Measurements from ENCODE around the gene GBX1.

GBX1 gene

DNA sequence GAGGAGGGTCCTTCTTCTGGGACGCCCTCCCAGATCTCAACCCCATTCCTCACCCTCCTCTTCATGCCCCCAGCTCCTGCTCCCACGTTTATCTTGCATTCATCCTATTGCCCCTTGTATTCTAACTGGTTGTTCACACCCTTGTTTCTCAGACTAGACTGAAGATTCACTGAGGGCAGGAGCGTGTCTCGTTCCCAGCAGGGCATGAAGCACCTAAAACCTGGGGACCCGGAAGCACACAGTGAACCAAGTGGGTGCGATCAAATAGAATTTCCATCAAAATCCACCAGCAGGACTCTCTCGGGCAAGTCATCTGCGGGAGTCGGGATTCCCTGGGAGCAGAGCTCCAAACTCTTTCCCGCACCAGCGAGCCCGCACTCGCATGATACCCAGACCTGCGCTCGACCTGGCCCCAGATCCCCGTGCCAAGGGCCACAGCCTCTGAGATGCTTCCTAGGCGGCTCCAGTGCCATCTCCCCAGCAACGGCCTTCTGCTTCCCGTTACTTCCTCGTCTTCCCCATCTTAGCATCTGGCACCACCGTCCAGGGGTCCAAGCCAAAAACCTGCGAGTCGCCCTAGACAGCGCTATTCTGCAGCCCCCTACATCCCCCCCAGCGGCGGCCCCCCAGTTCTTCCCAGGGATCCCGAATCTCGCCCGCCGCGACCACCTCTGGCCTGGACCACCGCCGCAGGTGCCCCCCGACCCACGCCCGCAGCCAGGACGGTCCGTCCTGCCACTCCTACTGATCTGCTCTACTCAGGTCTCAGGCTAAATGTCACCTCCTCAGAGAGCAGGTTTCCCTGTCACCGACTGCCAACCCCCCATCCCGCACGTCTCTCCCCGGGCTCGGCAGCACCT, 6.1 kb upstream of the GBX1 start:
- no peak for DNase-seq (ENCODE audit: low spot score)

DNA sequence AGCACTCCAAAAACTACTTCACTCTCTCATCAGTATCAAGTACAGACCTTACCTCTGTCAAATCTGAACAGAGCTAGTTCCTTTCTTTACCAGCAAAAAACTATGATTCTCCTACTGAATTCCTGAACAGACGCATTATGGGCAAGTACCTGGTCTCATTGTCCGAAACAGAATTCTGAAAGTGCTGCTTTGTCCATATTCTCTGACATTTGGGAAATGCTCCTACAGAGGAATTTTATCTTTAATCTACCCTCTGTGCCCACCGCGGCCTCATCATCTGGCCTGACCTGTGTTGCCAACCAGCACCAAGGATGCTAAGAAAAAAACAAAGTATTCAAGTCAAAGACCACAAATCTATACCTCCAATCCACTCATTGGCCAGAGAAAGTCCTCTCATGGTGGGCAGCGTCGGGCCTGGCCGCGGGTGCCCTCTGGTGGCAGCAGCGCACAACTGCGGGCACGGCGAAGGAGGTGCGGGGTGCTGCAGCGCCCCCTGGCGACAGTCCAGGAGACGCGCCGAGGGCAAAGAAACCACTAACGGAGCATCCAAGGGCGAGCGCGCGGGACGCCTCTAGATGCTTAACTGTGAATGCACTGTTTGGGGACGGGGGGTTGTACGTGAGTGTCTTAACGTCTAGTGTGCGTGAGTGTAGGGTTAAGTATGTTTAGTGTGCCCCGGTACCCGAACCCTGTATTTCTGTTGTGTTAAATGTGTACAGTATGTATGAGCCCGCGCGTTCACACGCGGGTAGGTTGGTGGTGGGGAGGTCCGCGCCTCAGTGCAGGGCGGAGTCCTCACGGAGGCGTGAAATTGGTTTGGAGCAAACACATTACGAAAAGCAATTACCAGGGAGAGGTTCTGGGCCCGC, 5.0 kb upstream of the GBX1 start:
- peak; percentile 81 for DNase-seq (ENCODE audit: low spot score)

- no peak for DNase-seq (ENCODE audit: low spot score)
These were observed 1.3 kb upstream of the GBX1 start for GRCh38 chr7:151168787-151169162.

DNA sequence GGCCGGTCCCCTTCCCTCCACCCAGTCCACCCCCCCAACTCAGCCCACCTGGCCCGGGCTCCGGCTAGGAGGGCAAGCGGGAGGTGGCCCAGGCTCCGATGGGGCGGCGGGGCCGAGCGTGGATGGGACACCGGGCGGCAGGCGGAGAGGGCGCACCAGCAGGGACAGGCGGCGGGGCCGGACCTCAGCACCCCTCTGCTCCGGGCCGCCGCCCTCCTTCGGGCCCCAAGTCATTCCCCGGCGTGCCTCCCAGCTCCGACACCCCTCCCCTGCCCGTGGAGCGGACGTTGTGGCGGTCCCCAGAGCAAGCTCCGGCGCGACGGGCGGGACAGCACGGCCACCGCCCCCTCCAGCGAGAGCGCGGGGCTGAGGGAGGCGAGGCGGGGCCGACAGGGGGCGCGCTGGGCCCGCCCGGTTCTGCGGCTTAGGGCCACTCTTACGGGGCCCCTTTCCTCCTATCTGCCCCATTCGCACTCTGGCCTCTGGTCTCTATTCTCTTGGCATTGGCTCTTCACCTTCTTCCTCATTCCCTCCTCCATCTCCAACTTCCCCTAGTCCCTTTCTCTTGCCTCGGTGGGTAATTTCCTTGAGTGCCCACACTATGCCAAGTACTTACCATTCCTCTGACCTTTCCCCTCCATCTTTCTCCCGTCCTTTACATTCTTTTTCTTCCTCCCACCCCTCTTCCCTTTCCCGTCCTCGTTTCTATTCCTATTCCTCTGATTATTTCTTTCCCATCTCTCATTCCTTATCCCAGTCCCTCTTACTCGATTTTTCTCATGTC, 701 bp upstream of the GBX1 start:
- peak; percentile 44 for DNase-seq (ENCODE audit: low spot score)

GRCh38 chr7:151166629-151167196, 781 bp downstream of the GBX1 start:
- DNase-seq (ENCODE audit: low spot score), result no peak

DNA sequence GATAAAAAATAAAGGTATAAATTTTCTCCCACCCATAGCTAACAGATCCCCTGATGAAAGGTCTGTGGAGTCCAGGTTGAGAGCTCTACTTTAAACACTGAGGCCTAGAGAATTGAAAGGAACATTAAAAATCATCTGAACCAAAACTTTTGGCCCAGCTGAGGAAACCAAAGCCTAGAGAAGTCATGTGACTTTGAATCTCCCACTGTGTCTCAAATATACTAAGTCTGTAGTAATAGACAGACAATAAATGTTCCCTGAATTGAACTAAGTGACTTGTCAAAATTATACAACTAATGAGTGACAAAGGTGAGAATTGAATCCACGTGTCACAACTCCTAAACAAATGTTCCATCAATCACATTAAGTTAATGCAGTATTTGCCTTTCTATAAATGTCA, 5.7 kb downstream of the GBX1 start:
- no peak for DNase-seq (ENCODE audit: low spot score)

DNA sequence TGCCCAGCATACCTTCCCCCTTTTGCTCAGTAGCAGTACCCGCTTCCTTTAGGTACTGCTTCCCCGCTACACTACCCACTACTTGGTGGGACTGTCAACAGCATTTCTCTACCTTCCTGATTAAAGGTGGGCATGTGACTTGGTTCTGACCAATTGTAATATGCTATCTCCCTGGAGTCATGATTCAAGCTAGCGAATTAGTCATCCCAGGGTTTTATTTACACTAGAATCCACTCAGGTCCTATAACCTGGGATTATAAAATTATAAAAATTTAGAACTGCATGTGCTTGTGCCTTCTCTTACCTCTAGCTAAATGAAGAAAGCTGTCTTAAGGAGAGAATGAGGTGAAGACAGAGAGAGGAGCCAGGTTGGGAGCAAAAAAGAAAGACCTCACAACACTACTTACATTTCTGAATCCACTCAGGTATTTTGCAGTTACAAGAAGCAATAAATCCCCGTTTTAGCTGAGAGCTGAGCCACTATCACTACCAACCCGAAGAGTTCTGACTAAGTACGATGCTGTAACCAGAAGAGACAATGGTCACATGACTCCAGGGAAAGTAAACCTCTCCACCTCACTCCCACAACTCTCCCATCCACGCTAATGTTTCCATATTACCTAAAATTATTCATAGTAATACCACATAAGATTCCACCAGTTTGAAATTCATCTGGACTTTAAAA, 9.7 kb downstream of the GBX1 start:
- no peak for DNase-seq (ENCODE audit: low spot score)

GRCh38 chr7:151152643-151153513, 14.6 kb downstream of the GBX1 start:
- DNase-seq (ENCODE audit: low spot score), result no peak

DNA sequence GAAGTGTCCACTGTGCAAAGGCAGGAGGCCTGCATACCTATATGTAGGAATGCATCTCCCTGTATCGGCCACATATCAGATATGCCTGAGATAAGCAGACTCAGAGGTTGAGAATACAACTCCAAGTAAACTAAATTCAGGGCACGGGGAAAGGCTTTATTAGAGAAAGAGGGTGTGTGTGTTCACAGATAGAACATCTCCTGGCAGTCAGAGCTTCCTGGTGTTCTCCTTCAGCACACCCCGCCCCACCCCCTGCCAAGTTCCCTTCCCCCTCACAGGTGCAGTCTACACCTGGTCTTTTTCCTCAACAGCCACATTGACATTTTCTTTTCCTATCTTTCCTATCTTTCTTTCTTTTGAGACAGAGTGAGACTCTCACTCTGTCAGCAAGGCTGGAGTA, 17.1 kb downstream of the GBX1 start:
- no peak for DNase-seq (ENCODE audit: low spot score)

- DNase-seq (ENCODE audit: low spot score), result no peak
These were observed 18.9 kb downstream of the GBX1 start for GRCh38 chr7:151148319-151149259.

- no peak for DNase-seq (ENCODE audit: low spot score)
These were observed 20.7 kb downstream of the GBX1 start for GRCh38 chr7:151146761-151147160.

DNA sequence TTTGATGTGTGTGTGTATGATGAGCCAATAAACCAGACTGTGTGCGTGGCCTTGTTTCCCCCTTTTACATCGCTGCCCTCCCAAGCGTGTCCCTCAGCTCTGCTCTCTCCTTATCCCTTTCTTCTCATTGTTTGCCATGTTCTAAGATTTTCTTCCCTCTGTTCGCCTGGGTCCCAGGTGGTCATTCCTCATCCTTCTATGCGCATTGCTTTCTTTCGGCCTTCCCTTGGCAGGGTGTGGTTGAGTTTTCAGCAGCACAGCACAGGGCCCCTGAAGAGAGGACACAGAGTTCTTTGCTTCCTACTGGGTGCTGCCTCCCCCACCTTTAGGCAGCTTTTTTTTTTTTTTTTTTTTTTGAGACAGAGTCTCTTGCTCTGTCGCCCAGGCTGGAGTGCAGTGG, 23.1 kb downstream of the GBX1 start:
- DNase-seq (ENCODE audit: low spot score), result no peak

DNA sequence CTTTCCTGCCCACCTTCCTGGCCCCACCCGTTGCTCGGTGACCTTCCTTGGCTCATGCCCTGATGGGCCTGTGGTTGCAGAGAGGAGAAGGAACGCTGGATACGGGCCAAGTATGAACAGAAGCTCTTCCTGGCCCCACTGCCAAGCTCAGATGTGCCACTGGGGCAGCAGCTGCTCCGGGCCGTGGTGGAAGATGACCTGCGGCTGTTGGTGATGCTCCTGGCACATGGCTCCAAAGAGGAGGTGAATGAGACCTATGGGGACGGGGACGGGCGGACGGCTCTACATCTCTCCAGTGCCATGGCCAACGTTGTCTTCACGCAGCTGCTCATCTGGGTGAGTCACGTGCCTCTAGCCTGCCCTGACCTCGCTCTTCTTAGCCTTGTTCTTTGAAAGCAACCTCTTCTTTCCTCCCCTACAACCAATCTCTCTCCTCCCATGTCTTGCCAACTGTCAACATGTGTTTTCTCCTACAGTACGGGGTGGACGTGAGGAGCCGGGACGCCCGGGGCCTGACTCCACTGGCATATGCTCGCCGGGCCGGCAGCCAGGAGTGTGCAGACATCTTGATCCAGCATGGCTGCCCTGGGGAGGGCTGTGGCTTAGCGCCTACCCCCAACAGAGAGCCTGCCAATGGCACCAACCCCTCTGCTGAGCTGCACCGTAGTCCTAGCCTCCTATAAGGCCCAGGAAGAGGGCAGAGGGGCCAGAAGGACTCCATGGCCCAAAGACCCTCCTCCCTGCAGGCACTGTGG, 24.1 kb downstream of the GBX1 start:
- no peak for DNase-seq (ENCODE audit: low spot score)

DNA sequence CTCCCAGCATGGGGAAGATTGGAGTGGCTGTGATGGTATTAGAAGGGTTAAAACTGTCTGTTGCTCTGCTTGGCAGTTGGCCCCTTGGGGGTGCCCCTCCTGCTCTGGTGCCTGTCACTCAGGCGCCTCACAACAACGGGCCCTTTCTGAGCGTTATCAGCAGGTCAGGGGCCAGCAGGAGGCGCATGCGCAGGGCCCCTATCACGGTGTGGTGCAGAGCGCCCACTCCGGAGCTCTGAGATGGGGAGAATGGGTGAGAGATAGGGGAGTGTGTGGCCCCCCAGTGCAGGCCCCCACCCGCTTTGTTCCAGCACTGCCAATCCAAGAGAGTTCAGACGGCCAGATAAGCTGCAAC, 24.8 kb downstream of the GBX1 start:
- DNase-seq (ENCODE audit: low spot score), result no peak

GRCh38 chr7:151141855-151142685, 25.4 kb downstream of the GBX1 start:
- DNase-seq (ENCODE audit: low spot score), result no peak

DNA sequence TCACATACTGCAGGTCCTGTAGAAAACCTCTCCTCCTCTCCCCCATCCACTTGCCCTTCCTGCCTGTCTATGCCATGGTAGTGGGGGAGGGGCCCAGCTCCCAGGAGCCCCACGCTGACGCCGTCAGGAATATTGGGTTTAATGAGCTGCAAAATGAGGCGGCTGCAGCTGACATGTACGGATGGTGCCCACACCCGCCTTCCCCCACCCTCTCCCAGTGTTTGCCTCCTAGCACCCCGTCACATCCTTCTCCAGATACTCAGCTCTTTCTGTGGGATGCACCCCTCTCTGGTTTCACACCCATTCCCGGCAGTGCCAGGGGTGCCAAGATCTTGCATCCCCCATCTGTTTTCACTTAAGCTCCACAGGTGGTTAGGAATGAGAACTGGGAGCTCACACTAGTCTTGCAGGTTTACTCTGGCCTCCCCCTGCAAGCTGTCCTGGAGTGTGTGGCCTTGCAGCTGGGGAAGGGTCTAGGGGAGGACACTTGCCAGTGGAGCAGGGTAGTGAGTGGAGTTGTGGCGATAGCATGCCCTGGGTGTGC, 26.1 kb downstream of the GBX1 start:
- DNase-seq (ENCODE audit: low spot score), result no peak

DNA sequence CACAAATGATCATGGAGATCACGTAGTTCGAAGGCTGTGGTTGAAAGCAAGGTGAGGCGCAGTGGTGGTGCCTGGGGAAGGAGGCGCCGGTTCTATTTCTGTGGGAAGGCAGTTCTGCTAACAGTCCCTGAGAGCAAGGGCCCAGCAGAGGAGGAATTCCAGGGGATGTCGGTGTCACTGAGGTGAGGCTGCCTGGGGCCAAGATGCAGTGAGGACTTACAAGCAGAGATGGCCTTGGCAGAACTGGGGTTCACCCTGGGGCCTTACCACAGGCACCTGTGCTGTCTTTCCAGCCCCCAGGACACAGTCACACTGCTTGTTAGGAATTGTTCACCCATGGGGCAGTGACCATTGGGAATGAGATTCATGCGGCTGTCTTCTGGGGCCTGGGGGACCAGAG, 26.7 kb downstream of the GBX1 start:
- DNase-seq (ENCODE audit: low spot score), result no peak

DNA sequence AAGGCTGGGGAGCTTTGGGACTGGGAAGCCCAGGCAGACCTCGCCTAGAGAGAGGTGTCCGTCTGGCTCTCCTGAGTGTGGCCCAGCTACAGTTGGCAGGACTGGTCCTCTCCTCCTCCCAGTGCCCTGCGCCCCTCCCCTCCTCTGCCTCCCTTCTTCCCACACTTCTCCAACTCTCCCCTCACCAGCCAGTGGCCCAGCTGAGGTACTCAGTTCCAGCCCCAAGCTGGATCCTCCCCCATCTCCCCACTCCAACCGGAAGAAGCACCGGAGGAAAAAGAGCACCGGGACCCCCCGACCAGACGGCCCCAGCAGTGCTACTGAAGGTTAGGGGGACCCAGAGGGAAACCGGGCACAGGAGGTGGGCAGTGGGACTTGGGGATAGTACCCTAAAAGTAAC, 27.7 kb downstream of the GBX1 start:
- no peak for DNase-seq (ENCODE audit: low spot score)
